Cardiac atrium fibroblast (primary cell): ENCODE data around the gene P3R3URF. TPM values are rescaled to one million over a fixed set of nuclear protein-coding genes. Genes with fewer than 3 reads are reported as not detected.

Experiments
- total RNA-seq: library from RNA; depleted of rRNA; stranded (reverse); fragments of >200 nt; gene quantifications from 2 replicates; pipeline ENCODE4 v1.2.3, GENCODE V29; 2015

P3R3URF gene
- not detected in 2 replicates for total RNA-seq

DNA sequence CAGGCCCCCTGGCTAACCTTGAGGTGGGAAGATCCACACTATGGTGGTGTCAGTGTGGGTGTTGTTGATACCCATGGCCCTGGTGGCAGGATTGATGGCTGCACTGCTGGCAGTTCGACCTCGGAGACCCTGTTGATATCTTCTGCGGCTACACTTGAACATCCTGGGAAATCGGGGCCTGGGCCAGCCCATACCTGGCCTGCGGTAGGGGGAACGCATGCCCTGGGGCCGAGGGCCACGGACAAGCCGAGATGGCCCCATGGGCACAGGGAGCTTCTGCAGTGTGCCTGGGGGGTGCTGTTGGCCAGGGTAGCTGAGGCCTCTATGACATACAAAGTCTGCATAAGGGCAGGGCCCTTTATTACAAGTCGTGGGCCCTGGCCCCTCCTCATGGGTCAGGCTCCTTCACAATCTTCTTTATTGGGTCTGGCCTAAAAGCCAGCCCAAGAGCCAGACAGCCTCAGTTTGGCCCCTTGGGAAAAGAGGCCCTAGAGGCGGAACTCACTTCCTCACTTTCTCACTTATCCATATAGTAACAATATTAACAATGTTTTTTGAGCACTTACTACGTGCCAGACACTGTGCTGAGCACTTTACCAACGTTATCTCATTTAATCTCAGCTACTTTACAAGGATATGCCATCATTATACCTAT, at the start of gene P3R3URF:
Gene P3R3URF, minus strand, starts transcription at position 278 of the 655 bp plus-strand sequence. Its CDS starts 17 bp downstream, at position 261.

DNA sequence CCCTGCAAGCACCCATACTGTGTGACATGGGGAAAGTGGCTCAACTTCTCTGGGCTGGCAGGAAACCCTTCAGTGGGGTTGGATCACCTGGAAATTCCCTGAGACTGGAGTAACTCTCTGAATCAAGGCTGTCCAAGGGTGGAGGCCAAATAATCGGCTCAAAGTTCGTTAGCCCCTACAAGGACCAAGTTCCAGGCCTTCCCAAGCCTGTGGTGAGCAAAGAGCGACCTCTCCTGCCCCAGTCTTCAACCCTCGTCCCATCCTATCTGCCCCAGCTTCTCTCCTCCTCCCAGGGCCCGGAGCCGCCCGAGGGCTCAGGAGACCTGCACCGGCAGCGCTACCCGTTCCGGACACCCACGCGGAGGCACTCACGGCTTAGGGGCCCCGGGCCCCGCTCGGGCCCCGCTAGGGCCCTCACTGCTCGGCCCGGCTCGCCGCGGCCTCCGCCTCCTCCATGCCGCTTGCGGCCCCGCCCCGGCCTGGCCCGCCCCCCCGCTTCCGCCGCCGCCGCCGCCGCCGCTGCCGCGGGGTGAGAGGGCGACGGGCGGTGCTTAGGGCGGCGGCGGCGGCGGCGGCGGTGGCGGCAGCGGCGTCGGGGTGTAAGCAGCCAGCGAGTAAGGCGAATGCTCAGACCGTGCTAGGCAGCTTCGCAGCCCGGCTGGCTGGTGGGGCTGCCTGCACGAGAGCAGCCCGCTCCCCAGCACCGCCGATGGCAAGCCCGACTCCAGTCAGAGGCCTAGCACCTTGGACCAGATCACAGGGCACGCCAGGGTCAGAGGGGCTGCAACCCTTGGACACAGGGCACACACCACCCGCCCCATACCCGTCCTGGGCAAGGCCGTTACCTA, 21.9 kb upstream of the P3R3URF start, which contains the start of gene POMGNT1:
Gene POMGNT1, minus strand, starts transcription at position 471 of the 848 bp plus-strand sequence. CDS start 613 bp downstream, outside the sequence.

DNA sequence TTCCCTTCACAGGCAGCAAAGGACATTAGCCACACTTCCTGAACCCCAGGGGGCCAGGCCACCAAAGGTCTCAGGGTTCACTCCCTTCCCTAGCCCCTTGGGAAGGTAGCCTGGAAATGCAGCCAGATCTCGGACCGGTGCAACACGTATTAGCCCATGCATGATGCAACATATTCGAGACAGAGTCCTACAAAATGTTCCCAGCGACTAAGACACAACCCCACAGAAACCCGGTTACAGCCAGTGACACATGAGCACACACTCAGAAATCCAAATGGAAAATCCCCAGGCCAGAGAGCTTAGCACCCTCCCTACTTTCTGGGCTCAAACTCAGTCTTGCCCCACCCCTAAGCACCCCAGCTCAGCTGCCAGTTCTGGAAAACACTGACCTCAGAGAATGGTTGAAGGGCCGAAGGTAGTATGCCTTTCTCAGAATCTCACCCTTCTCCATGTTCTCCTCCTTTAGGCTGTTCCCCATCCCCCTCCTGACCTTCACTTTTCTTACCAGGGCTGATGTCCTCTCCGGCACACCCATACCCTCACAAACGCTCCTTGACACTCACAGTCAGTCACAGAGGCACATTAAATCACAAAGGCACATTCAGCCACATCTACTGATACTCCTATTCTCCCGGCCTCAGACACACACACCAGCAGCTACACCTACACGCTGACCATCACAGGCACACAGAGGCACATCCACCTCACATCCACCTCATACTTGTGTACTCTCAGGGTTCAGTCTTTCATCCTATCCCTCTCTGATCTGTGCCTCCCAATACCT, 1.6 kb downstream of the P3R3URF start, which contains the start of gene TSPAN1:
Gene TSPAN1, plus strand, starts transcription at position 640 of the 784 bp plus-strand sequence. CDS start 6,021 bp downstream, outside the sequence.

DNA sequence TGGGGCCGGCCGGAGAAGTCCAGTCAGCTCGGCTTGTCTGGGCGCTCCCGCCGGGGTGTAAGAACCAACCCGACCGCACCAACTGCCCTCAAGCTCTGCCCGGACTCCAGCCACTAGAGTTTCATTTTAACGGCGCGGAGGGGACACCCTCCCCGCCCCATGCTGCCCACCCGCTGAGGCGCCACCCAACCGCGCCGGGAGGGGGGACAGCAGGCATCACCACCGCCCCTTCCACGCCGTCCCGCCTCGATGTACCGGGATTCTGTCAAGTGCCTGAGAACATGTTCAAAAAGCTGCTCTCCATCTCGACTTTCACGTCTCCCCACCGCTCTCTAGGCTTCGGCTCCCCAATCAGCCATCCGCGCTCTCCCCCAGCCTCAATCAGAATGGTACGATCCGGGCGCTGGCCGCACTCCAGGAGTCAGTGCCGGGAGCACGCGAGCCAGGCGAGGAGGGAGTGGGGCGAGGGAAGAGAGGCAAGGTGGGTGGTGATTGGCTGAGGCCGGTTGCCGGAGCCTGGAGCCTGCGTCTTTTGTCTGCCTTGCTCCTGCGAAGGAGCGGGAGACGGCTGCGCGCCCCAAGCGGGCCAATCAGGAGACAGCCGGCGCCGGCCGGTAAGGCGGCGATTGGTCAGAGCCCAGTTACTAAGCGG, 43.6 kb downstream of the P3R3URF start, which contains the start of gene PIK3R3:
Gene PIK3R3, minus strand, starts transcription at position 101 of the 652 bp plus-strand sequence. CDS start 677 bp downstream, outside the sequence.

Other genes with a start within 250 kb of the P3R3URF start
- gene PIK3R3, start 43.9 kb downstream of the P3R3URF start, total RNA-seq = 0.18 and 1.8 TPM in 2 replicates
- gene TSPAN1, start 1.4 kb downstream of the P3R3URF start, total RNA-seq = 0.49 TPM in 1 of 2 replicates, not detected in the other
- gene POMGNT1, start 21.9 kb upstream of the P3R3URF start, total RNA-seq = 37.2 and 42.8 TPM in 2 replicates
- gene LURAP1, start 26.8 kb upstream of the P3R3URF start, total RNA-seq = 1.1 and 2.9 TPM in 2 replicates
- 4.9 and 5.7 TPM in 2 replicates for gene RAD54L, start 71.3 kb upstream of the P3R3URF start, total RNA-seq
- 95.3 and 121 TPM in 2 replicates for gene LRRC41, start 127.1 kb upstream of the P3R3URF start, total RNA-seq
- gene UQCRH, start 127.2 kb upstream of the P3R3URF start, total RNA-seq = 494 and 497 TPM in 2 replicates
- 9.1 and 11.4 TPM in 2 replicates for gene NSUN4, start 164.3 kb upstream of the P3R3URF start, total RNA-seq
- 0.54 and 3.4 TPM in 2 replicates for gene FAAH, start 217.8 kb upstream of the P3R3URF start, total RNA-seq